Mesendoderm (in vitro differentiated cells): ENCODE measurements around the gene SIGLECL1. TPM values are rescaled to one million over a fixed set of nuclear protein-coding genes. Genes with fewer than 3 reads are reported as not detected.

Experiments
- small RNA-seq: library from polyadenylated mRNA; stranded (forward); fragments of <200 nt; extraction: miRNeasy Mini kit (QIAGEN cat#:217004); gene quantifications from one replicate; pipeline ENCODE3, GENCODE V24; 2013; ENCODE audit not compliant: insufficient read depth

Gene SIGLECL1

Small RNA genes lying within 50 kb of the gene (small RNA-seq; reads per million reads assigned to genes)
- gene MIR8074 = not detected
